HG02840 (cell line): ENCODE results near the gene NOD1.

ENCODE experiments used
- ATAC-seq: cut with Tn5 transposase; IDR thresholded peaks from one replicate; pipeline ENCODE4 v1.9.1; 2021; ENCODE audit warnings: mild to moderate bottlenecking, moderate library complexity, moderate number of reproducible peaks; ENCODE audit not compliant: unreplicated experiment, low FRiP score

NOD1 gene

DNA sequence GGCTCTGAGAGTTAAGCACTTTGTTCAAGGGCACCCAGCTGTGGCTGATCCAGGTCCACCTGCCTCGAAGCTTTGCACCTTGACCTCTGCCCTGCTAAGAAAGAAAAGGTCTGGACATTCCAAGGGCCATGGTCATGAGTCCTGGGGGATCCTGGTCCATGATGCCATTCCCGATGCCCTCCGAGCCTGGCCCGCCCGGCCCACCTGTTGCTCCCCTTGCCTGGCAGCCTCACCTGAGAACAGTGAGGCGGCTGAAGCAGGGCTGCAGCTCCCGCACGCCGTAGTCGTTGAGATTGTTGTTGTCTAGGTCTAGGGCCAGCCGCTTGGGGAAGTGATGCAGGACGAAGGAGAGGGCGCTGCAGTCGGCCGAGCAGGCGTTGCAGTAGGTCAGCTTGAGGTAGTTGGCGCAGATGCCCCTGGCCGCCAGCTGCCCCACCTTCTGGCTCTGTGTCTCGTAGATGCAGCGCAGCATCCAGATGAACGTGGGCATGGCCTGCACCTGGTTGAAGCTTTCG is 27.5 kb downstream of the NOD1 start:
- no peak for ATAC-seq

DNA sequence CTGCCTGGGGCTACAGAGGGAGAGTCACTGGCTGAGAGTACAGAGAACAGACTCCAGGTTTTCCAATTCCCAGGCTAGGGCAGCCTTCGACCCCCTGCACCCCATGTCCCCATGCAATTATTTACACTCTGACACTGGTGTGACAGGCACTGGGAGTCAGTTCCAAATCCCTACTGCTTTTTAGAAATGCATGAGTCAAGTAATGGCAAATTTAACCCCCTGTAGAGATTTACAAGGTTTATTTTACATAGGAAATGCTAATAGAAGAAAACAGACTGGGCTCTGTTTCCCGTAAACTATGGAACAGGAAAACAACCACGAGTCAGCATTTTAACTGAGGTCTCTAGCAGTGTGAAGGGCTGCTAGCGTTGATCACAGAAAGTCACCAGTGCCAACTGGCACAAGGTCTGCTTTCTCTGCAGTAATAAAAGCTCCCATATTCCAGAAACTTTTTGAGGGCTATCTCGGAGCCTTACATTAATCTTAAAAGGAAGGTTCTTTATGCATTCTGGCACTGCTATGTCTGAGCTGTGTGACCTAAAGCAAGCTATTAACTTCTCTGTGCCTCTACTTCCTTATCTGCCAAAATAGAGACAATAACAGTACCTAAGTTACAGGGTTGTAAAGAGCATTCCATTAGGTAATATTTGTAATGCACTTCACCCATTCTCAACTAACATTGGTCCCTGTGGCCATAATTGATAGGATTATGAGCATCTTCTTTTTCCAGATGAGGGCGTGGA is 28.2 kb downstream of the NOD1 start:
- no peak for ATAC-seq

DNA sequence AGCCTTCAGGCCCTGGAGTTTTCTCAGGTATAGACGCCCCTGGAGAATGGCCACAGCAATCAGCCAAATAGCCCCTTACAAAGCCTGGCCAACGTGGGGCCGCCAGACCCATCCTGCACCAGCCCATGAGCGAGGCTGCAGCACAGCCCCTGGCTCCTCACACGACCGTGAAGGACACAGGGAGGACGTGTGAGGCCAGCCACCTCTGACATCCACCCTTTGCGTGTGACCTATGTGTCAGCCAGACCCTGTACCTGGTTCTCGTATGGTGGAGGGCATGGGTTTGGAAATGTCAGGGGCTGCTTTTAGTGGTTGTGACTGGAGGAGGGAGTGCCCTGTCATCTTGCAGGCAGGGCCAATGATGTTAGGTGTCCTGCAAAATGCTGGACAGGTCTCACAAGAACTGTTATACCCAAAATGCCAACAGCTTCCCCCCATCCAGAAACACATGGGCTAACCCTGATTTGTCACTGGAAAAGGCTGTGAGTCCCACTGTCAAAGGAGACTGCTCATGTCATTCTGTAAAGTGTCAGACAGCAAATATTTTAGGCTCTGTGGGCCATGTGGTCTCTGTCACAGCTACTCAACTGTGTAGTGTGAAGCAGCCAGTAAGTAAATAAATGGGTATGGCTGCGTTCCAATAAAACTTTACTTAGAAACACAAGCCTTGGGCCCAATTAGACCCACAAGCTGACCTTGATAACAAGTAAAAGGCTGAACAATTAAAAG is 30.0 kb downstream of the NOD1 start:
- ATAC-seq: no peak

DNA sequence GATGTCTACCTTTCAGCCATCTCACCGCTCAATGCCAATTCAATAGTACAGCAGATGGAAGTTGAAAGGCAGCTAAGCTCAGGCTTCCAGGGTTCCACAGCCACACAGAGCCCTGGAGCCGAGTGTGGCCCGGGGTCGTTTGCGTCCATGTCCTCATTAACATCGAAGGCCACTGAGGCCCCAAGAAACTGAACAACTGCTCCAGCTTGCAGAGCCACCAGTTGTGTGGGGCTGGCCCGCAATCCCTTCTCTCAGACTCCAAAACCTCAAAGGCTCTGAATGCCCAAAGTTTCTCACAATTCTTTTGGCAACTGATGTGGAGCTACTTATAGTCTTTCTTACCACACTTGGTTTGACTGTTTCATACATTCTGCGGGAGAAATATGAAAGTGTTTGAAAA is 31.1 kb downstream of the NOD1 start:
- ATAC-seq: no peak

DNA sequence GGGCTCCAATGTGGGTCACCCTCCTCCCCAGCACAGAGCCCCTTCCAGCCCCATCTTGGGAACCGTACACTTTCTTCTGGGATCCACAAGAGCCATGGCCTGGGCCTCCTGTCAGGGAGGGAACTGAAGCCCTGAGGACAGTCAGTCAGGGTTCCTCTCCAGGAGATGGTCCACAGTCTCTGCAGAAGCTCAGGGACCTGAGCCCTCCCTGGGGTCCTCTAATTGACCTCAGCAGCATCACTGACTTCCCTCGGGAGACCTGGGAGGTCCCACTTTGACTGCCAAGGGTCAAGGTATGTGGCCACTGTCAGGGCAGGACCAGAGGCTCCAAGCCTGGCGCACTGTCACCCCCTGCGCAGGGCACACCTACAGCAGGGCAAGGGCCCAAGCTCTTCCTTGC is 32.3 kb downstream of the NOD1 start:
- ATAC-seq: peak; percentile 15

DNA sequence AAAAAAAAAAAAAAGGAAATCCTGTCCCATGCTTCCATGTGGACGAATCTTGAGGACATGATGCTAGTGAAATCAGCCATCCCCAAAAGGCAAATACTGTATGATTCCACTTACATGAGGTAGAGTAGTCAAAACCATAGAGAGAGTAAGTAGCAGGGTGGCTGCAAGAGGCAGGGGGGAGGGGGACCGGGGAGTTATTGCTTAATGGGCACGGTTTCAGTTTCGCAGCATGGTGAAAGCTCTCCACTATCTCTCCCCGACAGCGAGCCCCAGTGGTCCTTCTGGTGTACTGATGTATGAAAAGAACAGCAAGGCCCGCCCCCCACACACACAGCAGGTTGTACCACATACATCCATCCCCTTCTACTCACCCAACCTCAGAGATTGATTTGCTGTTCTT is 32.8 kb downstream of the NOD1 start:
- ATAC-seq: peak; percentile 96

DNA sequence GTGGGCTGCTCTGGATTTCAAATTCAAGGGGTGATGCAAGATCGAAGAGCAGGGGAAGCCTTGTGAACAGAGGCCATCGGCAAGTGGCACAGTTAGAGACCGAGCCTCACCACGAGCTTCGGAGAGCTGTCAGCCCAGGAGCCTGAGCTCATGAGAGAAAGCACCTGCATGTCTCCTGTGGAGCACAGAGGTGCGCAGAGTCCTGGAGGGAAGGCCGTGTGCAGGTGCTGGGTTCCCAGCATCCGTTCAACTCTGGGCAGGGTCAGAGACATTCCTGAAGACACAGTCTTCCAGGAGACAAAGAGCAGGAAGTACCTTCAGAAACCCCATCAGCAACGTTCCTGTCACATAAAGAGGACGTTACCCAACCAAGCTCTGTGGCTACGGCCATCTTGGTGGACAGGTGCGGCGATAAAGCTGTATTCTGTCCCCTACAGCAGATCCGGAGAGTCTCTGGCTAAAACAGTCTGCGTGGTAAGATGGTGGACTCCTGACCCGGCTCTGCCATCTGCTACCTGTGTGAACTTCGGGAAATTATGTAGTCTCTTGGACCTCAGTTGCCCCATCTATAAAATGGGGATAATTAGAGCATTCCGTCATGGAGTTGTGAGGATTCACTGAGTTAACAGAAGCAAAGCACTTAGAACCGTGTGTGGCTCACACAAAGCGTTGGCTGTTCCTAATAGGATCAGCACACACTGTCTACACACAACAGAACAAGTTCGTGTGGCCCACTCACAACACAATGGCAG is 40.6 kb downstream of the NOD1 start:
- no peak for ATAC-seq

DNA sequence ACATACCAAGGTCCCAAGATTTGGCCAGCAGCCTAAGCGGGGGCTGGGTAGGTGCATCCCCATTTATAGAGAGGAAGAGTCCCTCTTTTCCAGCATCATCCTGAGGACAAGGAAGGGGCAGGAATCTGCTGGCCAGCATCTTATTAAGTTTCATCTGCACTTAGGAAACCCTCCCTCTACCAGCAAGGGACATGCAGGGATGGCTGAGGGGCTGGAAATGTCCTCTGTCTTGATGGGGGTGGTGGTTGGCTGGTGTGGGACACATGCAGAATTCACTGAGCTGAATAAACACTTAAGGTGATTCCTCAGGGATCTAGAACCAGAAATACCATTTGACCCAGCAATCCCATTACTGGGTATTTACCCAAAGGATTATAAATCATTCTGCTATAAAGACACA is 42.1 kb downstream of the NOD1 start:
- no peak for ATAC-seq

DNA sequence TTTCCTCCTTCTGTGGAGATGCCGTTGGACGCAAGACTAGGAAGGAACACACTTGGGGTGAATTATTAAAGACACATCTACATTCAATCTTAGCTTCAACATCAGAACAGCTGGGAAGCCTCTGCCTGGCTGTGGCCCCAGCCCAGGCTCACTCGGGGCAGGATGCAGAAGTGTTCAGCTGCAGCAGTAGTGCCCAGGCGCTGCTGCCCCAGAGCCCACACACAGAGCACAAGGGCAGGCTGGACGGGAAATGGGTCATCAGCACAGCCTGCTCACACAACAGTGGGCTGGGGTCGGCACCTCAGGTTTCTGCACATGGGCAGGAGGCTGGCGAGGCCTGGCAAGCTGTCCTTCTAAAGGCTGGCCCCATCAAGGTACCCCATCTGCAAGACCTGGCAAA is 42.5 kb downstream of the NOD1 start:
- ATAC-seq: no peak

DNA sequence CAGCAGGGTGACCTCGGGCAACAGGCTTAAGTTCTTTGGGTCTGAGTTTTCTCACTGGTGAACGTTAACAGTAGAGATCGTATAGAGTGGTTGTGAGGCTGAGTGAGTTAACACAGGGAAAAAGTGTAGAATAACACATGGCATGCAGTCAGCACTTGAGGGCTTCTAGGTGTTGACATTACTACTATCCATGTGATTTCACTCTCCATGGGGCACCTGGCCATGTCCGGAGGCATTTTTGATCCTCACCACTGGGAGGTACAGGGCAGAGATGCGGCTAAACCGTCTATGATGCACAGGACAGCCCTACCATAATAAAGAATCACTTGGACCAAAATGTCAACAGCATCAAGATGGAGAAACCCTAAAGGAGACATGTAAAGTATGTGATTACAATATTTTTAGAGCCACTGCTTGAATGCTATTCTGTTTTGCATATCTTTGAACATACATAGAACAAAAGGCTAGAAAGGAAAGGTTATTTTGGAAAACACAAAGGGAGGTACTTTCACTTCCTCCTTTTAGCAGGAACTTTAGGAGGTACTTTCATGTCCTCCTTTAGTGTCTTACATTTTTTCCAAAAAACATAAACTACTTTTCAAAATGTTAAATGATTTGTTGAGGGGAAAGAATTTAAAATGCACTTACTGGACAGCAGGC is 44.3 kb downstream of the NOD1 start:
- no peak for ATAC-seq

DNA sequence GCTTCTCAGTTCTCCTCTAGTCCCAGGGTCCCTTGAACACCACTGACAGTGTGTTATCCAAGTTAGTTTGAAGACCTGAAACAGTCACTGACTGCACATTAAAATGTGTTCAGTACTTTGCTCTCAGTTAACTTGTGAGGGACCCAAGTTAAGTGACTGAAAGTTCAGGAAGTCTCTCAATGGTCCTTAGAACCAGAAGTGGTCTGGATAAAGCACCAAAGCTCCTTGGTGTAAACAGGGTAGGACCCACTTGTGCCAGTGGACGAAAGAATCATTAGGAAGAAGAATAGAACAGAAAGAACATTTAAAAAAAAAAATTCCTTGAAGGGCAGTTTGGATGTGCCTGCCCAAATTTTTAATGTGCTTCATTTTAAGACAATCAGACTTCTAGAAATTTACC is 45.1 kb downstream of the NOD1 start:
- ATAC-seq: no peak

DNA sequence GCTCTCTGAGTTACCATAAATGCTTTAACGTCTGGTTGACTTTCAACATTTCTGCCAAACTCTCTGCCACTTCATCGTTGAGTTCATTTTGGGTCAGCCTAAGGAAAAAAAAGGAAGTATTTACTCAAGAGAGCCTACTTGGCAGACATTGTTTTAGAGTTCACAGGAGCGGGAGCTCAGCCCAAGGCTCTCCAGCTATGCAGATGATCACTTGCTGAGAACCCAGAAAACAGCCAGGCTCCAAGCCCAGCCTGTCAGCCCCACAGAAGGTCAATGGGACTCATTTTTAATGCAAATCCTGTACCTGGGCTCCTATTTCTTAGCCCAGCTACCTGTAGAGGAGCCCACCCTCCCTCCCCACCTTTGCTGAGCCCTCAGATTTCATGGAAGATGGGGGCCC is 45.5 kb downstream of the NOD1 start:
- ATAC-seq: no peak

DNA sequence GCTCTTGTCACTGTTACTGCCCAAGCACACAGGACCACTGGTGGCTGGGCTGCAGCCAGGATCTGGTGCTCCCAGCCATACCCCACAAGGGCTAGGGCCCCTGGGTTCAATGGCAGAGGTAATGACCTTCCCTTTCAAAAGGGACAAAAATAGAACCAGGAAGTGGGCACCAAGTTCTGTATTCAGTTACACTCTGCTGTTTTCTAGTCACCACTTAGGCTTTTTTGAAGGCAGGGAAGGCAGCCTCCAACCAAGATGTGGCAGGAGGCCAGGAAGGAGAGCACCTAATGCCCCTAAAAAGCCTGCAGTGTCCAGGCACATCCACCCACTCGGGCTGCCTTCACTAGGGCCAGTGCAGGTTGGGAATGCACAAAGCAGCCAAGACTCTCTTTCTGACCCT is 47.8 kb downstream of the NOD1 start:
- ATAC-seq: no peak

DNA sequence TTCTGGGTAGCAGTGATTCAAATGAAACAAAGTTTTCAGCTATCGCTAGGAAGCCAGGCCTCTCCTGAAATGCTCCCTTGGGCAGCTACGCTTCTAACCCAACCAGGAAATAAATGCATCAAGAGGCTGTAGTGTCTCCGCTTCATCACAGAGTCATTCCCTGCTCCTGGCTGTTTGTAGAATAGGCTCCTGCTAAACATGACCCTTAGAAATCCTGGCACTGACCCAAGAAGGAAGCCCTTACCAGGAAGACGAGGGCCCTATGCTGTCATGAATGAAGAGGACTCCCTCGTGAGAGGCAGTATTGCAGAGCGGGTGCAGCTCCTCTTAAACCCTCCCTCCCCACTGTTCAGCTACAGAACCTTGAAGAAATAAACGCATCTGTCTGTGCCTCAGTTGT is 48.3 kb downstream of the NOD1 start:
- ATAC-seq: no peak

DNA sequence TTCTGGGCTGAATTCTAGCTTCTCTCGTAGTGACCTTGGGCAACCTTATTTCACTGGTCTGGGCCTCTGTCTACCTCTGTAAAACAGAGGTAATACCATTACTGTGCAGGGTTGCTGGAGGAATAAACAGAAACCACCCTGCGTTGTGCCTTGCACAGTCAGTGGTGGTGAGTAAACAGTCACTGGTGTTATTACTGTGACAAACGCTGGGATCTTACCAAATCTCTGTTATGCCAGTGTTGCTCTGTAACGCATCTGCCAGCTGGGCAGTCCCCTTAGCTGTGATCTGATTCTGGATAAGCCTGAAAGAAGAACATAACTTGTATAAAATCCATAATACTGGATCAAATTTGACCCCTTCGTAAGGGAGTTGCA is 49.4 kb downstream of the NOD1 start:
- no peak for ATAC-seq

DNA sequence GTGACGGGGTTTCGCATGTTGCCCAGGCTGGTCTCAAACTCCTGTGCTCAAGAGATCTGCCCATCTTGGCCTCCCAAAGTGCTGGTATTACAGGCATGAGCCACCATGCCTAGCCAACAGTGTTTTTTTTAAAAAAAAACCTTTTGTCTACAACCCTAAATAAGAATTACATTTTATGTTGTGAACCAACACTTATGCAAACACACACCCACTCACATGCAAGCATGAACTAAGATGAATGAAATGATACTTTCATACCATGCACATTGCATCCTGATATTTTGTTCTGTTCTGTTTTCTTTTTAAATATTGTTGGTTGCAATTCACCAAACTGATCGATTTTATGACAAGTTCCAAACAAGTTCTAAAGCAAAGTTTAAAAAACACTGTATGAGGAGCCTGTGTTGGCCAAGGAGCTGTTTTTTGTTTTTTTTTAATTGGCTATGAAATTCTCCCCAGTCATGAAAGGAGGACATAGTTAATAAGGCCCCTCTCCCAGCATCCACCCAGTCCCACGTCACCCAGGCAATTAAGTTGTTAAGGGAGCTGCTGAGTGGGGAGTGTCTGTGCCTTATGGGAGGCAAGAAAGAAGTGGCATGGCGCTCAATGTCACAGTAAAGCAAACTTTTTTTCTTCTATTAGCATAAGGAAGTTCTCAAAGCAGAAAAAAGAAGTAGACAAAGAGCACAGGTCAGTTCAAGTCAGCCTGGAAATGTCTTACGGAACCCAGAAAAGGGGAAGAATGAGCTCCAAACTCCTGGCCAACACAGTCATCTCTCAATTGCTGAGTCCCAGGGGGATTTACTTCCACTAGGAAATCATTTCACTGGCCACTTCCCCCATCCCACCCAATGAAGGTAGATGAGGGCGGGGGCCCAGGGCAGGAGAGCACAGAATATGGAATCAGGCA is 50.1 kb downstream of the NOD1 start:
- no peak for ATAC-seq

DNA sequence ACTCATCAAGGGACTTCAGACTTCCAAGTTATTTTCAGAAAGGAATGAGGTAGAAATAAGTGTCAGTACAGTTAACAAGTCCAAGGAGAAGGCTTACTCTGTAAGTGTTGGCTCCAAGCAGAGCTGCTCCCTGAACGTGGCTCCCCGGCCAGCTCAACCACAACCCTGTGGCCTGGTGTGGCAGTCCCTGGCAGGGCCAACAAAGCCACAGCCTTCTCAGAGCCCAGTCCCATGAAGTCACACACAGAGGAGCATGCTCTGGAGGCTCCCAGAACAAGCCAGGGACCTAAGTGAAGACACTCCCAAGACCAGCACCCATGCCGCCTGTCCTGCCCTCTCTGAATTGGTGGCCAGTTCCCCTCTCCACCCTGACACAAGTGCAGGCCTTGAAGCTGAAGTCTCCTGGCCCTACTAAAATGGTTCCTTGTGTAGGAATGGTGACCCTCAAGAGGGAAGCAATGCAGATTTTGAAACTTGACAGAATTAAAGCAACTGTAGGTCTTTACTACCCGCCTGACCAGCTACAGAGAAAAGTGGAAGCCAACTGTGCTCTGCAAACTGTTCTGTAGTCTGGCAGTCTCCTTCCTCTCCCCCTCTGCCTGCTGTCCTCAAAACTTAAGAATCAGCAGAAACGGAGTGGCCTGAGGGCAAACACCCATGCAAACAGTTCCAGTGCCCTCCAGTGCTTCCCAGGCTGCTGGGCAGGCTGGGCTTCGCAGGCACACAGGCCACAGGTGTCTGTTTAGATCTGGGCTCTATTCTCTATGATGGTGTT is 51.1 kb downstream of the NOD1 start:
- ATAC-seq: no peak

DNA sequence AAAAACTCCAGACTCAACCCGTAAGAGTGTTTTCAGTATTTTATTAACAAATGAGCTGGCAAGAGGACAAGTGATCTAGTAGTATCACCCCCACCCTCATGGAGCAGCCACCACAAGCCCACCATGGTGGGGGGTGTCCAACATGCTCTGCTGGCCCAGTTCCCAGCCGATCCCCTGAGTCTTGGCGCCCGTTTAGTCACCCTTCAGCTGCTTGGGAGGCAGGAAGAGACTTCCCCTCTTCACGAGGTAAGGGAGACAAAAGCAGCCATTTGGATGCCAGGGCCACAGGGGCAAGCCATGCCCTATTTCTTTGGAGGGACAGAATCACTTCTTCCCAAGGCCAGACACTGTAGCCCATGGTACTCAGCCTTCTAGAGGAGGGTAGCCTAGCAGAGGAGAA is 54.1 kb downstream of the NOD1 start:
- no peak for ATAC-seq
